ENCODE results near the gene TCERG1L. TPM values are rescaled to one million over a fixed set of nuclear protein-coding genes. Genes with fewer than 3 reads are reported as not detected.

TCERG1L gene
- total RNA-seq, 1 donor from 2014 or later: not detected

GRCh38 chr10:131046194-131046593, 265.3 kb downstream of the TCERG1L start:
- ATAC-seq: no peak
- intact Hi-C loops (cut with DNase I): no loop called here
- TF ChIP-seq, protein P1, sequence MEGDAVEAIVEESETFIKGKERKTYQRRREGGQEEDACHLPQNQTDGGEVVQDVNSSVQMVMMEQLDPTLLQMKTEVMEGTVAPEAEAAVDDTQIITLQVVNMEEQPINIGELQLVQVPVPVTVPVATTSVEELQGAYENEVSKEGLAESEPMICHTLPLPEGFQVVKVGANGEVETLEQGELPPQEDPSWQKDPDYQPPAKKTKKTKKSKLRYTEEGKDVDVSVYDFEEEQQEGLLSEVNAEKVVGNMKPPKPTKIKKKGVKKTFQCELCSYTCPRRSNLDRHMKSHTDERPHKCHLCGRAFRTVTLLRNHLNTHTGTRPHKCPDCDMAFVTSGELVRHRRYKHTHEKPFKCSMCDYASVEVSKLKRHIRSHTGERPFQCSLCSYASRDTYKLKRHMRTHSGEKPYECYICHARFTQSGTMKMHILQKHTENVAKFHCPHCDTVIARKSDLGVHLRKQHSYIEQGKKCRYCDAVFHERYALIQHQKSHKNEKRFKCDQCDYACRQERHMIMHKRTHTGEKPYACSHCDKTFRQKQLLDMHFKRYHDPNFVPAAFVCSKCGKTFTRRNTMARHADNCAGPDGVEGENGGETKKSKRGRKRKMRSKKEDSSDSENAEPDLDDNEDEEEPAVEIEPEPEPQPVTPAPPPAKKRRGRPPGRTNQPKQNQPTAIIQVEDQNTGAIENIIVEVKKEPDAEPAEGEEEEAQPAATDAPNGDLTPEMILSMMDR (IDR thresholded peaks at IDR 0.05): no peak
- Histone ChIP-seq H3K27ac (no peak overlapping the region), H3K36me3 (no peaks in the 10 kb centered on the region), H3K4me3 (no peak overlapping the region), H3K9me3 (no peaks in the 10 kb centered on the region), H3K27me3 (peaks cover 13% of the 10 kb centered on the region), H3K4me1 (no peaks in the 10 kb centered on the region)
- no peak for DNase-seq

DNA sequence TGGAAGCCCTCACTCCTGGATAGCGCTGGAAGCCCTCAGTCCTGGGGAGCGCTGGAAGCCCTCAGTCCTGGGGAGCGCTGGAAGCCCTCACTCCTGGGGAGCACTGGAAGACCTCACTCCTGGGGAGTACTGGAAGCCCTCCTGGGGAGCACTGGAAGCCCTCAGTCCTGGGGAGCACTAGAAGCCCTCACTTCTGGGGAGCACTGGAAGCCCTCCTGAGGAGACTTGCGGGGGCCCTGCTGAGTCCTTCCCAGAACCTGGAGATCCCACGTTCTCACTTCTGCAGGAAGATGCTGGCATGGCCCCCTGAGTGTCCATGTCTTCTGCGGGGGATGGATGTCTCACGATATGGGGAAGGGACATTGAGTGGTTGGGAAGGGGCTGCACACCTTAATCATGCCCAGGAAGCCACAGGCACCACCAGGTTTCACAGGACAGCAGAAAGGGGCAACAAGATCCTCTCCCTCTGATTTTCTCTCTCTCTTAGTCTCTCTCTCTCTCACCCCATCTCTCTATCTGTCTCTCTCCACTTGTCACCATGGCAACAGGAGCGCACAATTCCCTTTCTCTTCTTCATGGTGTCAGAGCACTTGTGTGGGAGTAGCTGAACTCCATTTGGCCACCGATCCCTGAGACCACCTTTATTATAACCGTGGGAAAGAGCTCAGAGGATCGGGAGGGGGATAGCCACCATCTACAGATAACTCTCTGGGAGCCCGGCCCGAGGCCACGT, 267.0 kb downstream of the TCERG1L start:
- H3K36me3 ChIP-seq: no peaks in the 10 kb centered on the region
- ATAC-seq (no peak), DNase-seq (no peak)
- no peaks in the 10 kb centered on the region for H3K9me3 ChIP-seq
- H3K4me3 ChIP-seq: no peak overlapping the region
- H3K27me3 ChIP-seq: peaks cover 13% of the 10 kb centered on the region
- no peak overlapping the region for H3K27ac ChIP-seq
- no peaks in the 10 kb centered on the region for H3K4me1 ChIP-seq
- TF ChIP-seq, protein P1 (IDR thresholded peaks at IDR 0.05): no peak
- intact Hi-C loops (cut with DNase I): no loop called here

DNA sequence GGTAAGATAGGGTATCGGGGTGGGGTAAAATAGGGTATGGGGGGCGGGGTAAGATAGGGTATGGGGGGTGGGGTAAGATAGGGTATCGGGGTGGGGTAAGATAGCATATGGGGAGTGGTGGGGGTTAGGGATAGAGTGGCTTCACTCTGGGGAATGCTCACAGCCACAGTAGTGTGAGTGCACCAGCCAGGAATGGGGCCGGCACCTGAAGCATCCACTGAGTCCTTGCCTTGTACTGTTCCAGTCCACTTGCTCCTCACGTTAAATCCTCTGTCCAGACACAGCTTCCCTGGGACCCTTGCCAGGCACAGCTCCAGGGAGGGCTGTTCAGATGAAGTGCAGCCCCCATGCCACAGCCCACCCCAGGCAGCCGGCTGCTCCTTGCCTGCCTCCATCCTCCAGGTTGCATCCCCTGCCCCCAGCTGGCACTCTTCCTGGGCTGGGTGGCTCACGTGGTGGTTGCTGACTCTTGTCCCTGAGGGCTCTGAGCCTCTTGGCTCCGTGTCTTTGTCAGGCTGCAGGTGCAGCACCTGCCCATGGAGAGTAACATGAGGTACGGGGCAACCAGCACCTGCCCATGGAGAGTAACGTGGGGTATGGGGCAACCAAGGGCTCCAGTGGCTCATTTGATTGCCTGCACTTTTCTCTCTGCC, 268.4 kb downstream of the TCERG1L start:
- Histone ChIP-seq H3K4me3 (no peak overlapping the region), H3K27ac (no peak overlapping the region), H3K9me3 (no peaks in the 10 kb centered on the region), H3K36me3 (no peaks in the 10 kb centered on the region), H3K27me3 (peaks cover 5% of the 10 kb centered on the region), H3K4me1 (no peaks in the 10 kb centered on the region)
- ATAC-seq: peak; percentile 28
- DNase-seq: no peak
- intact Hi-C loops (cut with DNase I): no loop called here
- TF ChIP-seq, protein P1 (IDR thresholded peaks at IDR 0.05): no peak

All from upper lobe of right lung (tissue), 1 donor.